GM19395 (cell line): ENCODE results near the gene RAB13.

Source experiments
- ATAC-seq: cut with Tn5 transposase; IDR thresholded peaks from one replicate; pipeline ENCODE4 v1.9.1; 2021; ENCODE audit warnings: mild to moderate bottlenecking, moderate library complexity; ENCODE audit not compliant: unreplicated experiment

The RAB13 gene

GRCh38 chr1:153957744-153958110, 28.4 kb downstream of the RAB13 start:
- peak; percentile 23 for ATAC-seq

- ATAC-seq, result no peak
Observed at GRCh38 chr1:153956997-153957715, 29.0 kb downstream of the RAB13 start.

- ATAC-seq, result no peak
Observed at GRCh38 chr1:153954826-153955225, 31.3 kb downstream of the RAB13 start.

- no peak for ATAC-seq
Observed at GRCh38 chr1:153953859-153954365, 32.2 kb downstream of the RAB13 start.

GRCh38 chr1:153951801-153952200, 34.3 kb downstream of the RAB13 start:
- ATAC-seq, result no peak

GRCh38 chr1:153951183-153951582, 35.0 kb downstream of the RAB13 start:
- no peak for ATAC-seq

- ATAC-seq, result peak; percentile 62
Observed at GRCh38 chr1:153946622-153947241, 39.4 kb downstream of the RAB13 start, which contains the start of gene DENND4B. TSS of gene DENND4B (minus strand) at chr1:153946718. CDS start at chr1:153944374, 2,344 bp downstream.

- peak; percentile 71 for ATAC-seq
Observed at GRCh38 chr1:153945795-153946621, 40.1 kb downstream of the RAB13 start.

- ATAC-seq, result peak; percentile 40
Observed at GRCh38 chr1:153945131-153945794, 40.9 kb downstream of the RAB13 start.

- ATAC-seq, result no peak
Observed at GRCh38 chr1:153944827-153945117, 41.4 kb downstream of the RAB13 start.

GRCh38 chr1:153944005-153944826, 41.9 kb downstream of the RAB13 start:
- ATAC-seq, result no peak

GRCh38 chr1:153942766-153943549, 43.2 kb downstream of the RAB13 start:
- no peak for ATAC-seq

GRCh38 chr1:153941826-153942725, 44.1 kb downstream of the RAB13 start:
- no peak for ATAC-seq

GRCh38 chr1:153940756-153941155, 45.4 kb downstream of the RAB13 start:
- ATAC-seq, result no peak

GRCh38 chr1:153939476-153939875, 46.7 kb downstream of the RAB13 start:
- ATAC-seq, result no peak

- no peak for ATAC-seq
Observed at GRCh38 chr1:153938996-153939395, 47.1 kb downstream of the RAB13 start.

GRCh38 chr1:153937331-153937730, 48.8 kb downstream of the RAB13 start:
- ATAC-seq, result no peak

- ATAC-seq, result no peak
Observed at GRCh38 chr1:153936011-153936802, 49.9 kb downstream of the RAB13 start.
